Neuronal stem cell (in vitro differentiated cells): ENCODE results near the gene HSPA4.

Experiments used
- DNase-seq: peaks from one replicate; pipeline ENCODE4 v3.0.0-alpha.2; 2013; ENCODE audit warnings: low spot score
- H2AFZ ChIP-seq: one replicate; pipeline ENCODE4 v1.6.1; 2013; ENCODE audit warnings: mild to moderate bottlenecking, low read length, inconsistent platforms
- H2AK5ac ChIP-seq: 2 replicates; pipeline ENCODE4 v1.6.1; 2013; ENCODE audit warnings: low read depth, mild to moderate bottlenecking, inconsistent platforms, low read length, moderate library complexity, mixed read lengths
- H2BK120ac ChIP-seq: 2 replicates; pipeline ENCODE4 v1.6.1; 2013; ENCODE audit warnings: low read depth, mild to moderate bottlenecking, inconsistent platforms, low read length, moderate library complexity, mixed read lengths
- H2BK12ac ChIP-seq: one replicate; pipeline ENCODE4 v1.6.1; 2013; ENCODE audit warnings: low read length, inconsistent platforms
- H2BK15ac ChIP-seq: 2 replicates; pipeline ENCODE4 v1.6.1; 2013; ENCODE audit warnings: mild to moderate bottlenecking, low read length, inconsistent platforms, mixed read lengths
- H2BK5ac ChIP-seq: one replicate; pipeline ENCODE4 v1.6.1; 2013; ENCODE audit warnings: inconsistent platforms, mild to moderate bottlenecking, low read length, moderate library complexity
- H3K14ac ChIP-seq: one replicate; pipeline ENCODE4 v1.6.1; 2013; ENCODE audit warnings: low read length, inconsistent platforms
- H3K18ac ChIP-seq: 2 replicates; pipeline ENCODE4 v1.6.1; 2013; ENCODE audit warnings: low read length, inconsistent platforms
- H3K23ac ChIP-seq: 2 replicates; pipeline ENCODE4 v1.6.1; 2013; ENCODE audit warnings: low read depth, mild to moderate bottlenecking, mixed read lengths, low read length, inconsistent platforms; ENCODE audit not compliant: poor library complexity
- H3K27ac ChIP-seq: replicated peaks from 3 replicates; pipeline ENCODE4 v1.5.1; 2013; ENCODE audit warnings: low read length, inconsistent platforms
- H3K27me3 ChIP-seq, 3 experiments: 2 replicates each; pipeline ENCODE4 v1.6.1; 2013; ENCODE audit warnings: low read length in 3 of 3, mild to moderate bottlenecking in 2 of 3, inconsistent platforms in 1 of 3, low read depth in 1 of 3, mixed read lengths in 1 of 3, moderate library complexity in 1 of 3; ENCODE audit not compliant: control insufficient read depth in 3 of 3, insufficient read depth in 3 of 3
- H3K36me3 ChIP-seq, 2 donors: replicated peaks in 1 of 2; 2 replicates each; pipeline ENCODE4 v1.6.1; 2013; ENCODE audit warnings: low read length in 2 of 2; ENCODE audit not compliant: control insufficient read depth in 2 of 2, insufficient read depth in 2 of 2
- H3K4ac ChIP-seq: 2 replicates; pipeline ENCODE4 v1.6.1; 2013; ENCODE audit warnings: inconsistent platforms, mild to moderate bottlenecking, low read length, moderate library complexity
- H3K4me1 ChIP-seq, 2 donors: 1 replicate in 1 of 2; 2 replicates in 1 of 2; pipeline ENCODE4 v1.6.1; 2013; ENCODE audit warnings: low read length in 2 of 2, low read depth in 1 of 2; ENCODE audit not compliant: control insufficient read depth in 2 of 2, insufficient read depth in 1 of 2
- H3K4me2 ChIP-seq: one replicate; pipeline ENCODE4 v1.6.1; 2013; ENCODE audit warnings: mild to moderate bottlenecking, low read length, inconsistent platforms; ENCODE audit not compliant: insufficient read depth, poor library complexity, severe bottlenecking
- H3K4me3 ChIP-seq, 2 donors: 2 replicates each; pipeline ENCODE4 v1.5.1; 2013; ENCODE audit warnings: low read length in 2 of 2, mild to moderate bottlenecking in 2 of 2, inconsistent platforms in 1 of 2, moderate library complexity in 1 of 2
- H3K79me1 ChIP-seq: one replicate; pipeline ENCODE4 v1.6.1; 2013; ENCODE audit warnings: low read depth, mild to moderate bottlenecking, inconsistent platforms, low read length, moderate library complexity
- H3K9ac ChIP-seq: one replicate; pipeline ENCODE4 v1.6.1; 2013; ENCODE audit warnings: mild to moderate bottlenecking, low read depth, low read length, inconsistent platforms; ENCODE audit not compliant: poor library complexity
- H3K9me3 ChIP-seq, 2 donors: replicated peaks in 1 of 2; 2 replicates each; pipeline versions ENCODE3 to v1.6.1; 2013; ENCODE audit warnings: low read length in 2 of 2, mild to moderate bottlenecking in 2 of 2, inconsistent platforms in 1 of 2, low read depth in 1 of 2, mixed read lengths in 1 of 2, moderate library complexity in 1 of 2; ENCODE audit not compliant: control insufficient read depth in 2 of 2, insufficient read depth in 1 of 2
- H4K8ac ChIP-seq: one replicate; pipeline ENCODE4 v1.6.1; 2013; ENCODE audit warnings: low read depth, mild to moderate bottlenecking, inconsistent platforms, low read length, moderate library complexity
- H4K91ac ChIP-seq: one replicate; pipeline ENCODE4 v1.6.1; 2013; ENCODE audit warnings: low read length, low read depth, mild to moderate bottlenecking, inconsistent platforms; ENCODE audit not compliant: poor library complexity
- WGBS, 2 donors: extraction: QIAGEN DNeasy Blood & Tissue Kit; methylation state at CpG; one replicate each; pipeline ENCODE4 v1.1.7; 2013; ENCODE audit warnings: missing lambda C conversion rate in 2 of 2, mixed read lengths in 1 of 2; ENCODE audit not compliant: insufficient read length in 2 of 2, insufficient replicate concordance in 1 of 2; ENCODE audit errors: extremely low coverage in 2 of 2; 5-methylcytosine and 5-hydroxymethylcytosine counted together

HSPA4 gene

DNA sequence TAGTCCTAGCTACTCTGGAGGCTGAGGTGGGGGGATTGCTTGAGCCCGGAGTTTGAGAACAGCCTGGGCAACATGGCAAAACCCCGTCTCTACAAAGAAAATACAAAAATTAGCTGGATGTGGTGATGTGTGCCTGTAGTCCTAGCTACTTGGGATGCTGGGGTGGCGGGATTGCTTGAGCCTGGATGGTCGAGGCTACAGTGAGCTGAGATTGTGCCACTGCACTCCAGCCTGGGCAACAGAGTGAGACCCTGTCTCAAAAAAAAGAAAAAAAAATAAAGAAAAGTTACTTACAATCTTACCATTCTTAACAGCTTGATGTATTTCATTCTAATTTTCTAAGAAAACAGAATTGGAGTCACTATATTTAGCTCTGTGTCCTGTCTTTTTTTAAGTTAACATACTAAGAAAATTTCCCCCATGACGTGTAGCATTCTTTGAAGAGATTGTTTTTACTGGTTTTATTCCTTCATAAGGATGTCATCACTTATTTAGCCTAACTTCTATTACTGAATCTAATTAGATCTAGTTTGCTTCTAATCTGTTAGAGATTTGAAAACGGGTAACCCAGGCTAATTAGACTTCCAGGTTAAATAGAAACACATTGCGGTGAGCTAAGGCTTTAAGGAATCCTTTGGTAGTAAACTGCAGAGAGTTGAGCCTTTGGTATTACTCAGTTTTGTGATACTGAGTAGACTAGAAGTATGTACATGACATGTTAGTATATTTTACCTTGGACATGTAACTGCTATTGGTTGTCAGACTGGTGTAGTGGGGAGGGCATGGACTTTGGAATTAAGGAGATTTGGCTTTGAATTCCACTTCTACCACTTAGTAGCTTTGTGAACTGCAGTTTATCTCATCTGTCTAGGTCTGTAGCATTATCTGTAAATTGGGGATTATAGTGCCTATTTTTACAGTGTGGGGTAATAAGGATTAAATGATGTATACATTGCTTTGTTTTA is 24.0 kb downstream of the HSPA4 start:
- Histone ChIP-seq H2BK5ac (no peak overlapping the region), H3K9ac (no peak overlapping the region), H3K4me3 (no peak overlapping the region), H3K27ac (no peak overlapping the region), H2AK5ac (no peak overlapping the region), H2BK15ac (no peak overlapping the region), H4K8ac (no peak overlapping the region), H3K4me1 (no peaks in the 10 kb centered on the region), H3K4ac (no peak overlapping the region), H3K9me3 (no peaks in the 10 kb centered on the region), H4K91ac (no peak overlapping the region), H2BK120ac (no peak overlapping the region), H3K27me3 (no peaks in the 10 kb centered on the region), H2BK12ac (no peak overlapping the region), H3K79me1 (peaks cover 4% of the 10 kb centered on the region), H3K14ac (no peak overlapping the region), H3K23ac (no peak overlapping the region), H3K18ac (no peak overlapping the region), H3K36me3 (peaks cover 12 to 96% of the 10 kb centered on the region in 2 donors), H2AFZ (no peak overlapping the region), H3K4me2 (no peak overlapping the region)
- no peak for DNase-seq
- no CpG with 5 or more reads among the region's 7 CpGs for WGBS, 2 donors

DNA sequence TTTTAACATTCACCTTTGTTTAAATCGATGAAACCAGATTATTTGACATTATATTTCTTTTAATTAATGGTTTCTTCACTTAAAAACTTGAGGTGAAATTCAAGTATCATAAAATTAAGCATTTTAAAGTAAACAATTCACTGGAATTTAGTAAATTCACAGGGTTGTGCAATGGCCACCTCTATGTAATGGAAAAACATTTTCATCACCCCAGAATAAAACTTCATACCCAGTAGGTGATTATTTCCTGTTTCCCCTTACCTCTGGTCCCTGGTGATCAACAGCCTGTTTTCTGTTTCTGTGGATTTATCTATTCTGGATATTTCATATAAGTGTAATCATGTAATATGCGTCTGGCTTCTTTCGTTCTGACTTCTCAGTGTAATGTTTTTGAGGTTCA is 27.2 kb downstream of the HSPA4 start:
- no peak overlapping the region for H2BK120ac ChIP-seq
- no peaks in the 10 kb centered on the region for H3K27me3 ChIP-seq
- H3K18ac ChIP-seq, result no peak overlapping the region
- peaks cover 4 to 91% of the 10 kb centered on the region in 2 donors for H3K36me3 ChIP-seq
- no peak overlapping the region for H3K9ac ChIP-seq
- no peak overlapping the region for H4K91ac ChIP-seq
- no peak overlapping the region for H3K14ac ChIP-seq
- no peak overlapping the region for H2AK5ac ChIP-seq
- no peak for DNase-seq
- H3K23ac ChIP-seq, result no peak overlapping the region
- H3K4me3 ChIP-seq, result no peak overlapping the region
- no CpG with 5 or more reads among the region's 3 CpGs for WGBS, 2 donors
- H3K4me2 ChIP-seq, result no peak overlapping the region
- H4K8ac ChIP-seq, result no peak overlapping the region
- H2AFZ ChIP-seq, result no peak overlapping the region
- no peak overlapping the region for H3K4ac ChIP-seq
- H3K27ac ChIP-seq, result no peak overlapping the region
- H3K4me1 ChIP-seq, result no peaks in the 10 kb centered on the region
- H3K79me1 ChIP-seq, result peaks cover 4% of the 10 kb centered on the region
- H2BK15ac ChIP-seq, result no peak overlapping the region
- no peak overlapping the region for H2BK12ac ChIP-seq
- no peaks in the 10 kb centered on the region for H3K9me3 ChIP-seq
- no peak overlapping the region for H2BK5ac ChIP-seq

DNA sequence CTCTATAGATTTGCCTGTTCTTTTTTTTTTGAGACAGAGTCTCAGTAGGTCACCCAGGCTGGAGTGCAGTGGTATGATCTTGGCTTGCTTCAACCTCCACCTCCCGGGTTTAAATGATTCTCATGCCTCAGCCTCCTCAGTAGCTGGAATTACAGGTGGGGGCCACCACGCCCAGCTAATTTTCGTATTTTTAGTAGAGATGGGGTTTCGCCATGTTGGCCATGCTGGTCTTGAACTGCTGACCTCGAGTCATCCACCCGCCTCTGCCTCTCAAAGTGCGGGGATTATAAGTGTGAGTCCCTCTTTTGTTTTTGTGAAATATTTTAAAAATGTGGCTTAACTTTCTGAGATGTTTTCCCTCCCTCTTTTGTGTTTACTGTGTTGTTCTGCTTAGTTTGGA is 29.2 kb downstream of the HSPA4 start:
- Histone ChIP-seq H2AK5ac (no peak overlapping the region), H3K4me3 (no peak overlapping the region), H3K9ac (no peak overlapping the region), H3K27ac (no peak overlapping the region), H3K27me3 (no peaks in the 10 kb centered on the region), H3K18ac (no peak overlapping the region), H3K14ac (no peak overlapping the region), H3K36me3 (peaks cover 4 to 90% of the 10 kb centered on the region in 2 donors), H3K4me1 (no peaks in the 10 kb centered on the region), H2BK12ac (no peak overlapping the region), H3K79me1 (peaks cover 4% of the 10 kb centered on the region), H4K91ac (no peak overlapping the region), H3K4me2 (no peak overlapping the region), H4K8ac (no peak overlapping the region), H2BK15ac (no peak overlapping the region), H3K9me3 (no peaks in the 10 kb centered on the region), H3K4ac (no peak overlapping the region), H2AFZ (no peak overlapping the region), H3K23ac (no peak overlapping the region), H2BK120ac (no peak overlapping the region), H2BK5ac (no peak overlapping the region)
- no CpG with 5 or more reads among the region's 7 CpGs for WGBS, 2 donors
- no peak for DNase-seq

DNA sequence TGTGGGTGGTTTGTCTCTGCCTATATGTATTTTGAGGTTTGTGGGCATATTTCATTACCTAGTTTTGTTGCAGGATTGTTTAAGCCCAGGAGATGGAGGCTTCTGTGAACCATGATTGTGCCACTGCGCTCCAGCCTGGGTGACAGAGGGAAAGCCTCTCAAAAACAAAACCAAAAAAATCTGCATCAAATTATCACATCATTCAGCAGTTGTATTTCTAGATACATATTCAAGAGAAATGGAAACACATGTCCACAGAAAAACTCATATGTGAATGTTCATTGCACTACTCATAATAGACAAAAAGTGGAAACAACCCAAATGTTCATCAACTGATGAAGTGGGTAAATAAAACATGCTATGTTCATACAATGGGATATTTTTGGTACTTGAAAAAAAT is 29.9 kb downstream of the HSPA4 start:
- Histone ChIP-seq H3K4me3 (no peak overlapping the region), H3K27me3 (no peaks in the 10 kb centered on the region), H2BK12ac (no peak overlapping the region), H4K91ac (no peak overlapping the region), H3K9ac (no peak overlapping the region), H3K4me1 (no peaks in the 10 kb centered on the region), H3K79me1 (peaks cover 4% of the 10 kb centered on the region), H3K4me2 (no peak overlapping the region), H3K14ac (no peak overlapping the region), H3K9me3 (no peaks in the 10 kb centered on the region), H4K8ac (no peak overlapping the region), H3K18ac (no peak overlapping the region), H3K27ac (no peak overlapping the region), H3K4ac (no peak overlapping the region), H3K36me3 (peaks cover 2 to 90% of the 10 kb centered on the region in 2 donors), H2AFZ (no peak overlapping the region), H2BK5ac (no peak overlapping the region), H2BK120ac (no peak overlapping the region), H2AK5ac (no peak overlapping the region), H2BK15ac (no peak overlapping the region), H3K23ac (no peak overlapping the region)
- DNase-seq, result no peak
- WGBS, 2 donors, result no CpG with 5 or more reads among the region's 1 CpG
